Measurements from ENCODE around the gene PSMA8.
"Not testable (repeated sequence)": the region's sequence is repeated elsewhere in the genome, so short reads cannot be mapped to it uniquely, and the experiment has no call there.

The PSMA8 gene

DNA sequence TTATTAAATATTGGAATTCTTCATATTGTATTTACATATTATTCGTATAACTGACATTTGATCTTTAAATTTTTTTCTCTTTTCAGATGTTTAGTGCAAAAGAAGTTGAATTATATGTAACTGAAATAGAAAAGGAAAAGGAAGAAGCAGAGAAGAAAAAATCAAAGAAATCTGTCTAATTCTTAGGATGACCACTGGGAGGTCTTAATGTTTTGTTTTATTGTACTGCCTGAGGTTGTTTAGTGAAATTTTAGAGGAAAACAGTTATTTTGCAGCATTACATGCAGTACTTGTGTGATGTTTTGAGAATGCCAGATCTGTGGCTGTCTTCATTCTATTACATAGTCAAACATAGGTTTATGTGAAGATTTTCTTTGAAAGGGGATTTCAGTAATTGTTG, 58.6 kb downstream of the PSMA8 start:
- Histone ChIP-seq H3K4me2 (no peak overlapping the region), H3K36me3 (no peaks in the 10 kb centered on the region), H3K27ac (no peak overlapping the region), H3K4me3 (no peak overlapping the region), H3K9ac (no peak overlapping the region), H4K20me1 (no peaks in the 10 kb centered on the region), H3K9me3 (replicated peaks in 1 of 11) (peaks cover 0 to 8% (median under 1%) of the 10 kb centered on the region in 11 experiments; a peak in 4 of 22 replicates), H3K4me1 (peaks cover 0 to 20% (median 15%) of the 10 kb centered on the region in 10 experiments; a peak in 18 of 20 replicates), H3K27me3 (no peaks in the 10 kb centered on the region)
- no peak for TF ChIP-seq Cebpa-rat (IDR thresholded peaks at IDR 0.05)

DNA sequence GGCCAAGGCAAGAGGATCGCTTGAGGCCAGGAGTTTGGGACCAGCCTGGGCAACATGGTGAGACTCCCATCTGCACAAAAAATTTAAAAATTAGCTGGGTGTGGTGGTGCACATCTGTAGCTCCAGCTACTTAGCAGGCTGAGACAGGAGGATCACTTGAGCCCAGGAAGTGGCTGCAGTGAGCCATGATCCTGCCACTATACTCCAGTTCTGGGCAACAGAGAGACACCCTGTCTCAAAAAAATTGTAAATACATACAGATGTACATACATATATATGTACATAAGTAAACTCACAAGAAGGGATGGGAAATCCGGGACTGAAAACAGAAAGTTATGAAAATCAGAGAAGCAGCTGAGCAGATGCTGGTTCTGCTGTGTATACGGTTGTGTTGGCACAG, 62.9 kb downstream of the PSMA8 start:
- no peak overlapping the region for H3K4me2 ChIP-seq
- H3K27me3 ChIP-seq: no peaks in the 10 kb centered on the region
- H3K4me1 ChIP-seq: peaks cover 0 to 1% (median 0%) of the 10 kb centered on the region in 10 experiments; a peak in 4 of 20 replicates
- H3K27ac ChIP-seq: no peak overlapping the region
- H3K36me3 ChIP-seq: no peaks in the 10 kb centered on the region
- H3K9ac ChIP-seq: no peak overlapping the region
- 0 out of 22 replicates have a peak, but pooled peaks cover 0 to 4% (median 0%) of the 10 kb centered on the region in 11 experiments for H3K9me3 ChIP-seq (replicated peaks in 1 of 11)
- H4K20me1 ChIP-seq: no peaks in the 10 kb centered on the region
- no peak overlapping the region for H3K4me3 ChIP-seq
- TF ChIP-seq Cebpa-rat (IDR thresholded peaks at IDR 0.05): no peak

DNA sequence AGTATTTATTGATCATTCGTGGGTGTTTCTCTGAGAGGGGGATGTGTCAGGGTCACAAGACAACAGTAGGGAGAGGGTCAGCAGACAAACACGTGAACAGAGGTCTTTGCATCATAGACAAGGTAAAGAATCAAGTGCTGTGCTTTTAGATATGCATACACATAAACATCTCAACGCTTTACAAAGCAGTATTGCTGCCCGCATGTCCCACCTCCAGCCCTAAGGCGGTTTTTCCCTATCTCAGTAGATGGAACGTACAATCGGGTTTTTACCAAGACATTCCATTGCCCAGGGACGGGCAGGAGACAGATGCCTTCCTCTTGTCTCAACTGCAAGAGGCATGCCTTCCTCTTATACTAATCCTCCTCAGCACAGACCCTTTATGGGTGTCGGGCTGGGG, 68.3 kb downstream of the PSMA8 start:
- peaks cover 0 to 40% (median 0%) of the 10 kb centered on the region in 10 experiments; a peak in 6 of 20 replicates for H3K4me1 ChIP-seq
- not testable (repeated sequence) for H4K20me1 ChIP-seq, H3K4me3 ChIP-seq

DNA sequence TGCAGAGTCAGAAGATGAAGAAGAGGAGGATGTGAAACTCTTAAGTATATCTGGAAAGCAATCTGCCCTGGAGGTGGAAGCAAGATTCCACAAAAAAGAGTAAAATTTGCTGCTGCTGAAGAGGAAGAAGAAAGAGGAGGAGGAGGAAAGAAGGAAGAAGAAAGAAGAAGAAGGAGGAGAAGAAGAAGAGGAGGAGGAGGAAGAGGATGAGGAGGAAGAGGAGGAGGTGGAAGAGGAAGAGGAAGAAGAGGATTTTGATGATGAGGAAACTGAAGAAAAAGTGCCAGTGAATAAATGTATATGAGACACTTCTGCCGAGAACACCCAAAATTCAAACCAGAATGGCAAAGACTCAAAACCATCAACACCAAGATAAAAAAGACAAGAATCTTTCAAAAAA, 71.6 kb downstream of the PSMA8 start:
- H3K27ac ChIP-seq: no peak overlapping the region
- H3K4me1 ChIP-seq: peaks cover 0 to 73% (median 0%) of the 10 kb centered on the region in 10 experiments; a peak in 6 of 20 replicates
- H3K36me3 ChIP-seq: no peaks in the 10 kb centered on the region
- TF ChIP-seq Cebpa-rat (IDR thresholded peaks at IDR 0.05): no peak
- no peaks in the 10 kb centered on the region for H3K27me3 ChIP-seq
- 0 out of 22 replicates have a peak, but pooled peaks cover 0 to 4% (median 0%) of the 10 kb centered on the region in 11 experiments for H3K9me3 ChIP-seq (replicated peaks in 1 of 11)
- no peak overlapping the region for H3K4me3 ChIP-seq
- H3K4me2 ChIP-seq: peak overlapping the region in 2 of 11 experiments; percentile 2 to 26; a peak in 3 of 22 replicates
- H3K9ac ChIP-seq: no peak overlapping the region
- H4K20me1 ChIP-seq: no peaks in the 10 kb centered on the region

More for the DNA sequence above, 68.3 kb downstream of the PSMA8 start:
- H3K9ac ChIP-seq; H3K27me3 ChIP-seq; H3K4me2 ChIP-seq; H3K27ac ChIP-seq; H3K9me3 ChIP-seq (replicated peaks in 1 of 11); H3K36me3 ChIP-seq: not testable (repeated sequence)

DNA sequence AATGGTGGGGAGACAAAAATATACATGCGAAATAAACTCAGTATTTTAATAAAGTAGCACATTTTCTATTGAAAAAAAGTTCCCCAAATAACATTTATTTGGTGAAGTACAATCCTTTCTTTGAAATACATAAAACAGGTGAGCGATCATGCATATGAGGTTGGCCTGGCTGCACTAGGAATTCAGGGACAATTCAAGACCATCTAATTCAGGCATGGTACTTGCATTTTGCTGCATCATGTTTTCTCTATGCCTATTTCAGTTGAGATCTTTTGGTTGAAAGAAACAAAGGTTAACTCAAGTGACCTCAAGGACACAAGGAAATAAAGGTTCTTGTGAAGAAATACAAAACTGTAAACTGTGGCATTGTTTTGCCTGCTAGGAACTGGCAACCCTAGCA, 72.8 kb downstream of the PSMA8 start:
- no peak overlapping the region for H3K4me2 ChIP-seq
- H3K9me3 ChIP-seq (replicated peaks in 1 of 11): 0 out of 22 replicates have a peak, but pooled peaks cover 0 to under 1% (median 0%) of the 10 kb centered on the region in 11 experiments
- no peak for TF ChIP-seq Cebpa-rat (IDR thresholded peaks at IDR 0.05)

DNA sequence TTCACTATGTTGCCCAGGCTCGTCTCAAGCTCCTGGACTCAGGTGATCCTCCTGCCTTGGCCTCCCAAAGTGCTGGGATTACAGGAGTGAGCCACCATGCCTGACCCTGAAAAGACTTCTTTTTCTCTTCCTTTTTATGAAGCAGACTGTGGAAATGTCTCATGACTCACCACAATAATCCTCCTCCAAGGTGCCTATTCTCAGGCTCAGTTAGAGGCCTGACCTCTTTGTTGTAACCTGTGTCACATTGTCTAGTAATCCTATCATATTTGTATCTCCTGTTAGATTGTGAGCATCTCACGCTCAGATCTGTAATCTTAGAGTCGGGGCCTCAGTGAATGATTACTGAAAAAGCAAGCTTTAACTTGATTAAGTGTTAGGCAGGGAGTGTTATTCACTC, 74.3 kb downstream of the PSMA8 start:
- H3K4me1 ChIP-seq: peaks cover 0 to 75% (median 0%) of the 10 kb centered on the region in 10 experiments; a peak in 6 of 20 replicates
- H3K4me3 ChIP-seq: no peak overlapping the region
- H3K36me3 ChIP-seq: no peaks in the 10 kb centered on the region
- H3K9me3 ChIP-seq (replicated peaks in 1 of 11): no peaks in the 10 kb centered on the region
- no peaks in the 10 kb centered on the region for H4K20me1 ChIP-seq
- peak overlapping the region in 3 of 11 experiments; percentile 8 to 66 (median 44); a peak in 5 of 22 replicates for H3K4me2 ChIP-seq
- no peak overlapping the region for H3K27ac ChIP-seq
- H3K27me3 ChIP-seq: no peaks in the 10 kb centered on the region
- no peak overlapping the region for H3K9ac ChIP-seq
- no peak for TF ChIP-seq Cebpa-rat (IDR thresholded peaks at IDR 0.05)

More for the DNA sequence above, 72.8 kb downstream of the PSMA8 start:
- Histone ChIP-seq H3K4me3 (no peak overlapping the region), H3K27me3 (no peaks in the 10 kb centered on the region), H3K9ac (no peak overlapping the region), H3K27ac (no peak overlapping the region), H3K36me3 (no peaks in the 10 kb centered on the region), H4K20me1 (no peaks in the 10 kb centered on the region), H3K4me1 (peaks cover 0 to 78% (median 0%) of the 10 kb centered on the region in 10 experiments; a peak in 6 of 20 replicates)

DNA sequence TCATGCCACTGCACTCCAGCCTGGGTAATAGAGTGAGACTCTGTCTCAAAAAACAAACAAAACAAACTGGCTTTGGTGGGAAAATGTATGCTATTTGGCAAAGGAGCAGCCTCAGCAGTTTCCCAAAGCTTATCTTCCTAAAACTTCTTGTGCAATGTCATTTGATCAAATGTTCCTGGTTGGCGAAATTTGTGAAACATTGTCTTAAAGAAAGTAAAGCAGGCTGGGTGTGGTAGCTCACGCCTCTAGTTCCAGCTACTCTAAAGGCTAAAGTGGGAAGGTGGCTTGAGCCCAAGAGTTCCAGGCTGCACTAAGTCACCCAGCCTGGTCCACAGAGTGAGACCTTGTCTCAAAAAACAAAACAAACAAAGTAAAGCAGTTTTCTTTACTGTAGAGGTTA, 75.3 kb downstream of the PSMA8 start:
- no peak overlapping the region for H3K4me3 ChIP-seq
- no peaks in the 10 kb centered on the region for H4K20me1 ChIP-seq
- peaks cover 0 to 64% (median 0%) of the 10 kb centered on the region in 10 experiments; a peak in 6 of 20 replicates for H3K4me1 ChIP-seq
- peak overlapping the region in 3 of 11 experiments; percentile 20 to 66 (median 44); a peak in 5 of 22 replicates for H3K4me2 ChIP-seq
- TF ChIP-seq Cebpa-rat (IDR thresholded peaks at IDR 0.05): no peak
- H3K9me3 ChIP-seq (replicated peaks in 1 of 11): no peaks in the 10 kb centered on the region
- no peaks in the 10 kb centered on the region for H3K27me3 ChIP-seq
- no peak overlapping the region for H3K9ac ChIP-seq
- no peaks in the 10 kb centered on the region for H3K36me3 ChIP-seq
- H3K27ac ChIP-seq: no peak overlapping the region

DNA sequence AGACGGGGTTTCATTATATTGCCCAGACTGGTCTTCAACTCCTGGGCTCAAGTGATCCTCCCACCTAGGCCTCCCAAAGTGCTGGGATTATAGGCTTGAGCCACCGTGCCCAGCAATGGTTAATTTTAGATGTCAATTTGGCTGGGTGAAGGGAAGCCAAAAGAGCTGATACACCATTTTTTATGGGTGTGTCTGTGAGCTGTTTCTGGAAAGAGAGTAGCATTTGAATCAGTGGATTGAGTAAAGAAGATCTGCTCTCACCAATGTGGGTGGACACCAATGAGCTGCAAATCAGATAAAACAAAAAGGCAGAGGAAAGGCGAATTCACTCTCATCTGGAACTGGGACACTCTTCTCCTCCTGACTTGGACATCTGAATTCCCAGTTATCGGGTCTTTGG, 76.5 kb downstream of the PSMA8 start:
- Histone ChIP-seq H3K4me2 (peak overlapping the region in 3 of 11 experiments; percentile 28 to 45 (median 33); a peak in 5 of 22 replicates), H4K20me1 (no peaks in the 10 kb centered on the region), H3K27ac (no peak overlapping the region), H3K4me1 (peaks cover 0 to 64% (median 0%) of the 10 kb centered on the region in 10 experiments; a peak in 7 of 20 replicates), H3K27me3 (no peaks in the 10 kb centered on the region), H3K36me3 (no peaks in the 10 kb centered on the region), H3K4me3 (no peak overlapping the region), H3K9ac (no peak overlapping the region), H3K9me3 (replicated peaks in 1 of 11) (no peaks in the 10 kb centered on the region)
- no peak for TF ChIP-seq Cebpa-rat (IDR thresholded peaks at IDR 0.05)

DNA sequence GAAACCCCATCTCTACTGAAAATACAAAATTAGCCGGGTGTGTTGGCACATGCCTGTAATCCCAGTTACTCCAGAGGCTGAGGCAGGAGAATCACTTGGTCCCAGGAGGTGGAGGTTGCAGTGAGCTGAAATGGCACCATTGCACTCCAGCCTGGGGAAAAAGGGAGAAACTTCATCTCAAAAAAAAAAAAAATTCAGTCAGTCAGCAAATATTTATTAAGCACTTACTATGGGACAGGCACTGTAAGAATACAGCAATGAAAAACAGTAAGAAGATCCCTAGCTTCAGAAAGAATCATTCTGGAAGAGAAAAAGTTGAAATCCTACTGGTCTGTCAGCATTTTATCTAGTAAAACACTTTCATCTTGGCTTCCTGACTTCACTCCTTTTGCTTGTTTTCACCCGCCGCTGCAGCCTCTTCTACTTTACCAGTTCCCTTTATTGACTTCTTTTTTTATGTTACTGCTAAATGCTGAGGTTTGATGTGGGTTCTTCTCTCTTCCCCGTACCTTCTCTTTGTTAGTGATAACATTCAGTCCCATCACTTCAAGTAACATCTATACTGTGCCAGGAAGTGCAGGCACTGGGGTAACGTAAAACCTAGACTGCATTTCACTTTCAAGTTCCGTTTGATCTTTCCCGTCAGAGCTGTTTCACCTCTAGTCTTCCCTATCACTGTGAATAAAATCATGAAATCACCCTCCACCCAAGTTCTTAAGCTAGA, 81.7 kb downstream of the PSMA8 start:
- Histone ChIP-seq H4K20me1 (no peaks in the 10 kb centered on the region), H3K4me2 (peak overlapping the region in 8 of 11 experiments; percentile 1 to 77 (median 22); a peak in 10 of 22 replicates), H3K9ac (peak overlapping the region in 3 of 11 experiments; percentile 7 to 48 (median 9); a peak in 3 of 22 replicates), H3K27ac (peak overlapping the region in 2 of 11 experiments; percentile 7 to 20; a peak in 1 of 22 replicates), H3K9me3 (replicated peaks in 1 of 11) (no peaks in the 10 kb centered on the region), H3K4me1 (peaks cover 0 to 22% (median 2%) of the 10 kb centered on the region in 10 experiments; a peak in 6 of 20 replicates), H3K36me3 (no peaks in the 10 kb centered on the region), H3K27me3 (no peaks in the 10 kb centered on the region), H3K4me3 (0 out of 20 replicates have a peak overlapping the region, but pooled peaks of 1 of the 10 experiments have one; percentile 11)
- no peak for TF ChIP-seq Cebpa-rat (IDR thresholded peaks at IDR 0.05)
